GM12878 (cell line): ENCODE results near the gene IRF4. TPM values are rescaled to one million over a fixed set of nuclear protein-coding genes. Genes with fewer than 3 reads are reported as not detected.

Experiments used
- BRCA1 ChIP-seq: IDR thresholded peaks from 2 replicates; pipeline ENCODE4 v1.6.1; 2011; ENCODE audit warnings: low read depth, low read length, improper control_type of control experiment
- DPF2 ChIP-seq: fragments of 450-650 bp; IDR thresholded peaks from 2 replicates; pipeline ENCODE4 v1.6.1; 2017; ENCODE audit warnings: mild to moderate bottlenecking
- FOS ChIP-seq: IDR thresholded peaks from 3 replicates; pipeline ENCODE4 v1.6.1; 2011; ENCODE audit warnings: borderline replicate concordance; ENCODE audit not compliant: insufficient read length; ENCODE audit errors: extremely low read depth
- GATAD2B ChIP-seq: fragments of 450-650 bp; conservative IDR thresholded peaks from 2 replicates; pipeline ENCODE4 v1.6.1; 2017; ENCODE audit warnings: low read depth, mild to moderate bottlenecking, moderate library complexity
- LARP7 ChIP-seq: fragments of 450-650 bp; IDR thresholded peaks from 2 replicates; pipeline ENCODE4 v1.6.1; 2017; ENCODE audit warnings: mild to moderate bottlenecking
- POLR2AphosphoS5 ChIP-seq: IDR thresholded peaks from 2 replicates; pipeline ENCODE4 v1.6.1; 2011; ENCODE audit warnings: mild to moderate bottlenecking, low read length, inconsistent platforms
- SIX5 ChIP-seq: IDR thresholded peaks from 2 replicates; pipeline ENCODE4 v1.6.1; 2011; ENCODE audit warnings: mild to moderate bottlenecking, low read depth, low read length, moderate library complexity; ENCODE audit not compliant: severe bottlenecking
- SREBF1 ChIP-seq: IDR thresholded peaks from 2 replicates; pipeline ENCODE4 v1.6.1; 2012; ENCODE audit warnings: mild to moderate bottlenecking, low read length
- SUZ12 ChIP-seq: fragments of 200-600 bp; sonication (generic); IDR thresholded peaks from one replicate; pipeline ENCODE4 v1.6.1; 2018; ENCODE audit warnings: antibody characterized with exemption, mild to moderate bottlenecking; ENCODE audit not compliant: unreplicated experiment
- YBX1 ChIP-seq: fragments of 450-650 bp; IDR thresholded peaks from 2 replicates; pipeline ENCODE4 v1.6.1; 2016; ENCODE audit warnings: antibody characterized with exemption
- ZNF217 ChIP-seq: fragments of 450-650 bp; IDR thresholded peaks from 2 replicates; pipeline ENCODE4 v1.6.1; 2017; ENCODE audit warnings: antibody characterized with exemption, mild to moderate bottlenecking
- ZNF384 ChIP-seq: IDR thresholded peaks from 2 replicates; pipeline ENCODE4 v1.6.1; 2012; ENCODE audit warnings: low read depth, mild to moderate bottlenecking, low read length, improper control_type of control experiment, borderline replicate concordance
- polyA plus RNA-seq, 11 experiments: library from polyadenylated mRNA; depleted of rRNA in 4 of 11; unstranded in 6 of 11; stranded (reverse) in 5 of 11; fragments of >200 nt; fragmentation: Nextera tagmentation in 4 of 11; fragmentation: Illumina TruSeq in 1 of 11; extraction: Ambion mirVana in 4 of 11; extraction: Trizol in 1 of 11; gene quantifications; 1 replicate in 1 of 11; 2 replicates in 10 of 11; pipeline versions ENCODE4 v1.2.1 to v1.2.3, GENCODE V29; 2011 to 2016; ENCODE audit warnings: inconsistent platforms in 2 of 11, missing spikeins in 2 of 11, low read depth in 1 of 11
- total RNA-seq, 4 experiments: library from RNA; depleted of rRNA in 3 of 4; stranded (reverse); fragments of >200 nt in 3 of 4; fragmentation: Illumina TruSeq in 1 of 4; extraction: Trizol in 1 of 4; gene quantifications; 2 replicates each; pipeline versions ENCODE4 v1.2.1 to v1.2.3, GENCODE V29; 2013 to 2021
- TF ChIP-seq, protein P1 (sequence below): IDR thresholded peaks from 2 replicates; pipeline ENCODE4 v1.6.1; 2012; ENCODE audit warnings: improper control_type of control experiment, low read depth, low read length; ENCODE audit not compliant: insufficient replicate concordance
- TF ChIP-seq, protein P2 (sequence below): fragments of 450-650 bp; IDR thresholded peaks from 2 replicates; pipeline ENCODE4 v1.6.1; 2018; ENCODE audit warnings: mild to moderate bottlenecking, low read depth, moderate library complexity; ENCODE audit not compliant: partially characterized antibody
- TF ChIP-seq, protein P3 (sequence below): fragments of 450-650 bp; IDR thresholded peaks from 2 replicates; pipeline ENCODE4 v1.6.1; 2017; ENCODE audit warnings: mild to moderate bottlenecking, moderate library complexity
- TF ChIP-seq, protein P4 (sequence below): IDR thresholded peaks from 2 replicates; pipeline ENCODE4 v1.6.1; 2011; ENCODE audit warnings: low read depth, low read length, improper control_type of control experiment, borderline replicate concordance

Gene IRF4
- total and polyA plus RNA-seq, 10 of the 15 experiments (the other 5 are each of a cell fraction or from before 2014, with no cell fraction given): 50.0 to 495 (median 257) TPM

DNA sequence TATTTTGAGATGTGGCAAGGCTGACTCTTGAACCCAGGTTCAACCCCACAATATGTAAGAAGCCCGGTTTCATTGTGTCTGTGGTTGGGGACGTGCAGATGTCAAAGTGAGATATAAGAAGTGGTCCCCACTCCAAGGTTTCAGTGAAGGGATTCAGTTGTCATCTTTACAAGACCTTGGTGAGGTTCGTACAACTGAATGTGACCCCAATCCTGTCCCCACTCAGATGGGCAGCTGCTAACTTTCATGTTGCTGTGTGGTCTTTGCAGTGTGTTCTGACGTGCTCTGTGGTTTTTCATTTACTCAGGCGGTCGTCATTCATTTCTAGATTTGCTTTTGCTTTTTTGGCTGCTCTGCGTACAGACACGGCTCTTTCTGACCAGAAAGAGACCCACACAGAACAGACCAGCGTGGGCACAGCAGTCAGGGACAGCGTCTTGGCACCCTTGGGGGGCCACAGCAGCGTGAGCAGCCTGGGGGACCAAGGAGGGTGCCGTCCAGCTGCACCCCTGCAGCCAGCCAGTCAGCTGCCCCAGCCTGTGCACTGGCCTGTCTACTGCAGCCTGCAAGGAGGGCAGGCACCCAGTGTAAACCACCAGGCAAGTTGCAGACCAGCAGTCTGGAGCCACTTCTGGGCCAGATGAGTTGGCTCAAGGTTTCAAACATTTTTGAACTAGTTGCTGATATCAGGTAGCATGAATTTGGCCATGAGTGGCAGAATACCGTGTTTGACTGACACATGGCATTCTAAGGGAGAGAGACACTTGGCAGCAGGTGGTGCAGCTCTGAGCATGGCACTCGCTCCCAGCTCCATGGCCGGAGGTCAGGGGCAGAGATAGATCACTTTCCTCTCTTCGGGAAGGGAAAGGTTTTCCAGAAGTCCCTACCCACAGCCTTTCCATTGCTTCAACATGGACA, 49.4 kb upstream of the IRF4 start (continued):
- TF ChIP-seq, protein P1, sequence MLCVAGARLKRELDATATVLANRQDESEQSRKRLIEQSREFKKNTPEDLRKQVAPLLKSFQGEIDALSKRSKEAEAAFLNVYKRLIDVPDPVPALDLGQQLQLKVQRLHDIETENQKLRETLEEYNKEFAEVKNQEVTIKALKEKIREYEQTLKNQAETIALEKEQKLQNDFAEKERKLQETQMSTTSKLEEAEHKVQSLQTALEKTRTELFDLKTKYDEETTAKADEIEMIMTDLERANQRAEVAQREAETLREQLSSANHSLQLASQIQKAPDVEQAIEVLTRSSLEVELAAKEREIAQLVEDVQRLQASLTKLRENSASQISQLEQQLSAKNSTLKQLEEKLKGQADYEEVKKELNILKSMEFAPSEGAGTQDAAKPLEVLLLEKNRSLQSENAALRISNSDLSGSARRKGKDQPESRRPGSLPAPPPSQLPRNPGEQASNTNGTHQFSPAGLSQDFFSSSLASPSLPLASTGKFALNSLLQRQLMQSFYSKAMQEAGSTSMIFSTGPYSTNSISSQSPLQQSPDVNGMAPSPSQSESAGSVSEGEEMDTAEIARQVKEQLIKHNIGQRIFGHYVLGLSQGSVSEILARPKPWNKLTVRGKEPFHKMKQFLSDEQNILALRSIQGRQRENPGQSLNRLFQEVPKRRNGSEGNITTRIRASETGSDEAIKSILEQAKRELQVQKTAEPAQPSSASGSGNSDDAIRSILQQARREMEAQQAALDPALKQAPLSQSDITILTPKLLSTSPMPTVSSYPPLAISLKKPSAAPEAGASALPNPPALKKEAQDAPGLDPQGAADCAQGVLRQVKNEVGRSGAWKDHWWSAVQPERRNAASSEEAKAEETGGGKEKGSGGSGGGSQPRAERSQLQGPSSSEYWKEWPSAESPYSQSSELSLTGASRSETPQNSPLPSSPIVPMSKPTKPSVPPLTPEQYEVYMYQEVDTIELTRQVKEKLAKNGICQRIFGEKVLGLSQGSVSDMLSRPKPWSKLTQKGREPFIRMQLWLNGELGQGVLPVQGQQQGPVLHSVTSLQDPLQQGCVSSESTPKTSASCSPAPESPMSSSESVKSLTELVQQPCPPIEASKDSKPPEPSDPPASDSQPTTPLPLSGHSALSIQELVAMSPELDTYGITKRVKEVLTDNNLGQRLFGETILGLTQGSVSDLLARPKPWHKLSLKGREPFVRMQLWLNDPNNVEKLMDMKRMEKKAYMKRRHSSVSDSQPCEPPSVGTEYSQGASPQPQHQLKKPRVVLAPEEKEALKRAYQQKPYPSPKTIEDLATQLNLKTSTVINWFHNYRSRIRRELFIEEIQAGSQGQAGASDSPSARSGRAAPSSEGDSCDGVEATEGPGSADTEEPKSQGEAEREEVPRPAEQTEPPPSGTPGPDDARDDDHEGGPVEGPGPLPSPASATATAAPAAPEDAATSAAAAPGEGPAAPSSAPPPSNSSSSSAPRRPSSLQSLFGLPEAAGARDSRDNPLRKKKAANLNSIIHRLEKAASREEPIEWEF: no peak
- TF ChIP-seq ZNF384 (no peak), FOS (no peak), LARP7 (peak; percentile 54), SREBF1 (peak; percentile 35; the same call in 1 of the 2 replicates), ZNF217 (0 out of 2 replicates have a peak, but pooled peaks have one; percentile 78), GATAD2B (peak; percentile 92), POLR2AphosphoS5 (peak; percentile 55), DPF2 (peak; percentile 97), SUZ12 (no peak), SIX5 (no peak), BRCA1 (peak; percentile 19; the same call in 1 of the 2 replicates), YBX1 (no peak)
- TF ChIP-seq, protein P2, sequence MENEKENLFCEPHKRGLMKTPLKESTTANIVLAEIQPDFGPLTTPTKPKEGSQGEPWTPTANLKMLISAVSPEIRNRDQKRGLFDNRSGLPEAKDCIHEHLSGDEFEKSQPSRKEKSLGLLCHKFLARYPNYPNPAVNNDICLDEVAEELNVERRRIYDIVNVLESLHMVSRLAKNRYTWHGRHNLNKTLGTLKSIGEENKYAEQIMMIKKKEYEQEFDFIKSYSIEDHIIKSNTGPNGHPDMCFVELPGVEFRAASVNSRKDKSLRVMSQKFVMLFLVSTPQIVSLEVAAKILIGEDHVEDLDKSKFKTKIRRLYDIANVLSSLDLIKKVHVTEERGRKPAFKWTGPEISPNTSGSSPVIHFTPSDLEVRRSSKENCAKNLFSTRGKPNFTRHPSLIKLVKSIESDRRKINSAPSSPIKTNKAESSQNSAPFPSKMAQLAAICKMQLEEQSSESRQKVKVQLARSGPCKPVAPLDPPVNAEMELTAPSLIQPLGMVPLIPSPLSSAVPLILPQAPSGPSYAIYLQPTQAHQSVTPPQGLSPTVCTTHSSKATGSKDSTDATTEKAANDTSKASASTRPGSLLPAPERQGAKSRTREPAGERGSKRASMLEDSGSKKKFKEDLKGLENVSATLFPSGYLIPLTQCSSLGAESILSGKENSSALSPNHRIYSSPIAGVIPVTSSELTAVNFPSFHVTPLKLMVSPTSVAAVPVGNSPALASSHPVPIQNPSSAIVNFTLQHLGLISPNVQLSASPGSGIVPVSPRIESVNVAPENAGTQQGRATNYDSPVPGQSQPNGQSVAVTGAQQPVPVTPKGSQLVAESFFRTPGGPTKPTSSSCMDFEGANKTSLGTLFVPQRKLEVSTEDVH: peak; percentile 86
- TF ChIP-seq, protein P3, sequence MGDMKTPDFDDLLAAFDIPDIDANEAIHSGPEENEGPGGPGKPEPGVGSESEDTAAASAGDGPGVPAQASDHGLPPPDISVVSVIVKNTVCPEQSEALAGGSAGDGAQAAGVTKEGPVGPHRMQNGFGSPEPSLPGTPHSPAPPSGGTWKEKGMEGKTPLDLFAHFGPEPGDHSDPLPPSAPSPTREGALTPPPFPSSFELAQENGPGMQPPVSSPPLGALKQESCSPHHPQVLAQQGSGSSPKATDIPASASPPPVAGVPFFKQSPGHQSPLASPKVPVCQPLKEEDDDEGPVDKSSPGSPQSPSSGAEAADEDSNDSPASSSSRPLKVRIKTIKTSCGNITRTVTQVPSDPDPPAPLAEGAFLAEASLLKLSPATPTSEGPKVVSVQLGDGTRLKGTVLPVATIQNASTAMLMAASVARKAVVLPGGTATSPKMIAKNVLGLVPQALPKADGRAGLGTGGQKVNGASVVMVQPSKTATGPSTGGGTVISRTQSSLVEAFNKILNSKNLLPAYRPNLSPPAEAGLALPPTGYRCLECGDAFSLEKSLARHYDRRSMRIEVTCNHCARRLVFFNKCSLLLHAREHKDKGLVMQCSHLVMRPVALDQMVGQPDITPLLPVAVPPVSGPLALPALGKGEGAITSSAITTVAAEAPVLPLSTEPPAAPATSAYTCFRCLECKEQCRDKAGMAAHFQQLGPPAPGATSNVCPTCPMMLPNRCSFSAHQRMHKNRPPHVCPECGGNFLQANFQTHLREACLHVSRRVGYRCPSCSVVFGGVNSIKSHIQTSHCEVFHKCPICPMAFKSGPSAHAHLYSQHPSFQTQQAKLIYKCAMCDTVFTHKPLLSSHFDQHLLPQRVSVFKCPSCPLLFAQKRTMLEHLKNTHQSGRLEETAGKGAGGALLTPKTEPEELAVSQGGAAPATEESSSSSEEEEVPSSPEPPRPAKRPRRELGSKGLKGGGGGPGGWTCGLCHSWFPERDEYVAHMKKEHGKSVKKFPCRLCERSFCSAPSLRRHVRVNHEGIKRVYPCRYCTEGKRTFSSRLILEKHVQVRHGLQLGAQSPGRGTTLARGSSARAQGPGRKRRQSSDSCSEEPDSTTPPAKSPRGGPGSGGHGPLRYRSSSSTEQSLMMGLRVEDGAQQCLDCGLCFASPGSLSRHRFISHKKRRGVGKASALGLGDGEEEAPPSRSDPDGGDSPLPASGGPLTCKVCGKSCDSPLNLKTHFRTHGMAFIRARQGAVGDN: peak; percentile 97
- TF ChIP-seq, protein P4, sequence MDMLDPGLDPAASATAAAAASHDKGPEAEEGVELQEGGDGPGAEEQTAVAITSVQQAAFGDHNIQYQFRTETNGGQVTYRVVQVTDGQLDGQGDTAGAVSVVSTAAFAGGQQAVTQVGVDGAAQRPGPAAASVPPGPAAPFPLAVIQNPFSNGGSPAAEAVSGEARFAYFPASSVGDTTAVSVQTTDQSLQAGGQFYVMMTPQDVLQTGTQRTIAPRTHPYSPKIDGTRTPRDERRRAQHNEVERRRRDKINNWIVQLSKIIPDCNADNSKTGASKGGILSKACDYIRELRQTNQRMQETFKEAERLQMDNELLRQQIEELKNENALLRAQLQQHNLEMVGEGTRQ: no peak
